H1 (cell line): ENCODE results near the gene NAPA. TPM values are rescaled to one million over a fixed set of nuclear protein-coding genes. Genes with fewer than 3 reads are reported as not detected.

ENCODE experiments used
- KDM5A ChIP-seq: fragments of 200-600 bp; IDR thresholded peaks from 2 replicates; pipeline ENCODE4 v1.7.1; 2012; ENCODE audit warnings: mild to moderate bottlenecking, low read length, inconsistent platforms, mixed read lengths
- SIN3A ChIP-seq, 2 experiments: IDR thresholded peaks in 1 of 2; conservative IDR thresholded peaks in 1 of 2; 2 replicates each; pipeline ENCODE4 v1.6.1; 2011 to 2012; ENCODE audit warnings: low read length in 2 of 2, improper control_type of control experiment in 1 of 2, low read depth in 1 of 2, mild to moderate bottlenecking in 1 of 2
- polyA plus RNA-seq, 7 experiments: library from polyadenylated mRNA; depleted of rRNA in 3 of 7; stranded (reverse) in 5 of 7; unstranded in 2 of 7; fragments of >200 nt in 5 of 7; fragments of 200-250 nt in 2 of 7; gene quantifications; 1 replicate in 5 of 7; 2 replicates in 1 of 7; 4 replicates in 1 of 7; pipeline versions ENCODE4 v1.2.1 to v1.2.3, GENCODE V29; 2011 to 2013; ENCODE audit warnings: missing spikeins in 2 of 7, mixed read lengths in 2 of 7
- total RNA-seq: library from RNA; stranded (reverse); fragmentation: NEBNext Ultra II Directional; extraction: Animal tissue kit (Norgen Biotek cat#: 25700); gene quantifications from 2 replicates; pipeline ENCODE4 v1.2.1, GENCODE V29; 2021

Gene NAPA
- total and polyA plus RNA-seq, 2 of the 8 experiments (the other 6 are each of a cell fraction or from before 2014, with no cell fraction given) = 58.5 to 78.2 TPM

DNA sequence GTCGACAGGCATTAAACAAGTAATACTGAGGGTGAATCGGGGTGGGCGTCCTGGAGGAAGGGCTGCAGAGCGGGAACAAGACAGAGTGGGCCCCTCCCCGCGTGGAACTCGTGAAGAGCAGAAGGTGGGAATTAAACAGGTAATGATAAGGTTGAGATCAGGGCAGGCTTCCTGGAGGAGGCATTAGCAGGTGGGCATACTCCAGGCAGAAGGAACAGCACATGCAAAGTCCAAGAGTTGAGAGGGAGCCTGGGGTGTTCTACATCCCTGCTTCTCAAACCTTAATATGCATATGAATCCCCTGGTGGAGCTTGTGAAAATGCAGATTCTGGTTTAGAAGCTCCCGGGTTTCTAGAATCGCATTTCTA lies 66.5 kb downstream of the NAPA start (continued):
- TF ChIP-seq KDM5A = no peak
- no peak for TF ChIP-seq SIN3A (conservative IDR thresholded peaks at IDR 0.05 in 1 of 2, IDR thresholded peaks at IDR 0.05 in 1 of 2; ENCODE audit: low read depth in 1 of 2, low read length in 2 of 2)
- TF ChIP-seq, all 59 proteins: peak for 0
